HG02885 (cell line): Measurements from ENCODE around the gene NEUROG3.
"Not testable (repeated sequence)": the region's sequence is repeated elsewhere in the genome, so short reads cannot be mapped to it uniquely, and the experiment has no call there.

Experiments
- ATAC-seq: cut with Tn5 transposase; IDR thresholded peaks from one replicate; pipeline ENCODE4 v1.9.1; 2021; ENCODE audit warnings: mild to moderate bottlenecking; ENCODE audit not compliant: unreplicated experiment, poor library complexity

NEUROG3 gene

DNA sequence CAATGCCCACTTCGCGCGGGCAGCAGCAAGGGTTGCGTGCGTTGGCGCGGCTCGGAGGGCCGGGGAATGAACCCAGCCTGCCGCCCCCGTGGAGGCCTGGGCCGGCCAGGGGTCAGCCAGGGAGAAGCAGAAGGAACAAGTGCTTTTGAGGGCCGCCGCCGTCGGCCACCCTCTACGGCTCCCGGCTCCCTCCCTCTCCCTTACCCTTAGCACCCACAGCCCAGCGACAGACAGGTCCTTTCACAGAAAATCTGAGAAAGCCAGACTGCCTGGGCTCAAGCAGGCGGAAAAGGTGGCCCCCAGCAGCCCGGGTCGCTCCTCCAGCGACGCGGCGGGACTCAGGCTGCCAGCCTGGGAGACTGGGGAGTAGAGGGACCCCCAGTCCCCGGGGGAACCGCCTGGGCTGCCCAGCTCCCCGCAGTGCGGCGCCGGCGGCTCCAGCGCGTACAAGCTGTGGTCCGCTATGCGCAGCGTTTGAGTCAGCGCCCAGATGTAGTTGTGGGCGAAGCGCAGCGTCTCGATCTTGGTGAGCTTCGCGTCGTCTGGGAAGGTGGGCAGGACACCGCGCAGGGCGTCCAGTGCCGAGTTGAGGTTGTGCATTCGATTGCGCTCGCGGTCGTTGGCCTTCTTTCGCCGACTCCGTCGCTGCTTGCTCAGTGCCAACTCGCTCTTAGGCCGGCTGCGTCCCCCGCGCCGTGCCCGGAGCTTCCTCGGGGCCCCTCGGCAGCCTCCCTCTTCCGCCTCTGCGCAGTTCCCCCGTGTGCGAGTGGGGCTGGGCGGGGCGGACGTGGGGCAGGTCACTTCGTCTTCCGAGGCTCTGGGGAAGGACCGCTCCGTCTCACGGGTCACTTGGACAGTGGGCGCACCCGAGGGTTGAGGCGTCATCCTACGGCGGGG lies 815 bp downstream of the NEUROG3 start:
- ATAC-seq = no peak

GRCh38 chr10:69571618-69572158 lies 1.5 kb downstream of the NEUROG3 start:
- ATAC-seq = no peak

DNA sequence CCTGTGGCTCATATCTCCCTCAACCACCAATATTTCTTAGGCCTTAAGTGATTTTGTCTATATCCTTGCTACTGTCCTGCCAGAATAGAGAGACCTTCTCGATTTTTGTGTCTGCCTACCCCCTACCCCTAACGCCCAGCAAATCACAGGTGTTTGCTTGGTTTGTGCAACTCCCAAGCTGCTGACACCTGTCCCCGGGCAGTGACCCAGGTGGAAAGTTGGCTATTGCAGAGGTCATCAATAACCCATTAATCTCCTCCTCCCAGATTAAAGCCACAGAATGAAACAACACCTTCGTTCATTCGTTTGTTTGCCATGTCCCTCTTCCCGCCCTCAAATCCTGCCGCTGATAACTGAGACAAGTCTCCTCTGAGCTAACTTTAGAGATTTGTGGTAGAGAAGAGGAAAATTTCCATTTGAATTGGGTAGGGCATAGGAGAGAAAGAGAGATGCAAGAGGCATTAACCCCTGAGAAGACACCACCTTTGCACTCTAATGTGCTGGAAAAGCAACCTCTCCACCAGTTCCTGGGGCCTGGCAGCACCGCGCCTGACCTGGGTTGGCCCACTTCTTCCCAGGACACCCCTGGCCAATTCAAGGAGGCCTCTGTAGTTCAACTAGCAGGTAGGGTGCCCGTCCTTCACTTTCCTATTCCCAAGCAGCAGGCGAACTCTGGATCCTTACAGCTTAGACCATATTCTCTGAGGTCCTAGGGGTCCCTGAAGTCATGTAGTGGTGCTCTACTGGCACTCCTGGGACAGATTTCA lies 3.0 kb downstream of the NEUROG3 start:
- no peak for ATAC-seq

DNA sequence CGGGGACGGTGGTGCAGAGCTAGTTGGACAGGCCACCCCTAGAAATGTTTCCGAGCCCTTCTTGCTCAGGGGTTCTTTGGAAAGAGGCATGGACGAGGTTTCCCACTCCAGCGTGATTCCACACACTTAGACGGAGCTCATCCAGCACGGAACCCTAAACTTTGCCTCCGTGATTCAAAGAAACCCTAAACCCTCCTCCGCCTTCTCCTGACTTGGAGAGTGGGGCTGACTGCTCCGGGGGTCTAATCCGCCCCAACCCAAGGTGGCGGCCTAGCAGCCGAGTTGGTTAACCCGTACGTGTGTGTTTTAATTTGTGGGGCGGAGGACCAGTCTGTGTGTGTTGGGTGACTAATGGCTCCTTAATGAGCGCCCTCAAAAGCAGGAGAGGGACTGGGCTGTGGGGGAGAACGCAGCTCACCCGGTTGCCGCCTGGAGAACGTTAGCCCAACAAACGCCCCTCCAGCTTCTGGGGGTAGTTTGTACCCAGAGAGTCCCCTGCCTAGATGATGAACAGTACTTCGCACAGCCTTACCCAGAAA lies 3.8 kb downstream of the NEUROG3 start:
- ATAC-seq = no peak

DNA sequence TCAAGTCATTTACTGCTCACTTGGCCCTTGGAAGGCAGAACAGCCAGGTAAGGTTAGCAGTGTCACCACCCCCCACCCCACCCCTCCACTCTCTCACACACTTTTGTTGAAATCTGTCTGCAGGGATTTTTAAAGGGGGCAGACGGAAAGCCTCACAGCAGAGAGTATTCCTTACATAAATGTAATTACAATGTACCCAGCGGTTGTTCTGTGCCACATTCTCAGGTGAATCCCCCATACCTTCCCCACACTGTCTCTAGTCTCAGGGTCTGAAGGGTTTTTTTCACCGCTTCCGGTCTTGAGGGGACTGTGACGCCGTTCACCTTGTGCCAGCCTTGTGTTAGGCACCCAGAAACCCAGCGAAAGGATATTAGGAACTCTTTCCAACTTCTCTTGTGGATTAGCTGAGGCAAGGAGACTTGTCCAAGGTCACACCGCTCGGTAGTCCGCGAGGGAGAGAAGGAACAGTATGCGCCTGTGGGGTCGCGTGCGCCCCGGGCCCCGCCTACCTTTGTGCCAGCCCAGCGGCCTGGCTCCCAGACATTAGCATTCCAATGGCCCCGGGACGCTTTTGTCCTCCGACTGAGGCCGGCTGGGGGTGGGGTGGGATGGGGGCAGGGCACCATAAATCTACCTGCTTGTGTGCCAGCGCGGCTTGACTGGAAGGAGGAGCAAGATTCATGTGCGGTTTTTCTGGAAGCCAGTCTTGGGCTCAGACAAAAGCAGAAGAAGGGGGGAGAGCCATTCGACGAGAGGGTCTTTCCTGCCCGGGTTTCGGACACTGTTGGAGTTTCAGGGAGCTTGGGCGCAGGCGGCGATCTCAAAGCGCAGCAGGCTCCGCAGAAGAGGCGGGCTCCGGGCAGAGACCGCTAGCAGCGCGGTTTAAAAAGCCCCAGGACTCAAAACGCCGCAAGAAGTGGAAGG lies 4.5 kb downstream of the NEUROG3 start:
- no peak for ATAC-seq

DNA sequence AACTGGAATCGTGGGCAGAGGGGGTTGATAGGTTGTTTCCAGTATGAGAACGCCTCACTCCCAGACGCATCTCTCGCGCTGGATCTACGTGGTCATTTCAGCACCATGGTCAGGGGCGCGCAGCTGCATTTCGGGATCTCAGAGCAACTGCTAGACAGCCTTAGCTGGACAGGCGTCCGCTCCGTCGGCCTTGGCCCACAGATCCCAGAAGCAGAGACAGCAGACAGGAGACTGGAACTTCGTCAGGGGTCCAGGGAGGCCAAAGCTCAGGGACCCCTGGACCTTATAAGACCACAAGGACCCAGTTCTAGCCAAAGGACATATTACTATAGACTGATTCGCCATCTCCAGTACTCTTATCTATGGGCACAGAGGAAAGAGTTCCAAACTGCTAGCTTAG lies 5.3 kb downstream of the NEUROG3 start:
- ATAC-seq = no peak

DNA sequence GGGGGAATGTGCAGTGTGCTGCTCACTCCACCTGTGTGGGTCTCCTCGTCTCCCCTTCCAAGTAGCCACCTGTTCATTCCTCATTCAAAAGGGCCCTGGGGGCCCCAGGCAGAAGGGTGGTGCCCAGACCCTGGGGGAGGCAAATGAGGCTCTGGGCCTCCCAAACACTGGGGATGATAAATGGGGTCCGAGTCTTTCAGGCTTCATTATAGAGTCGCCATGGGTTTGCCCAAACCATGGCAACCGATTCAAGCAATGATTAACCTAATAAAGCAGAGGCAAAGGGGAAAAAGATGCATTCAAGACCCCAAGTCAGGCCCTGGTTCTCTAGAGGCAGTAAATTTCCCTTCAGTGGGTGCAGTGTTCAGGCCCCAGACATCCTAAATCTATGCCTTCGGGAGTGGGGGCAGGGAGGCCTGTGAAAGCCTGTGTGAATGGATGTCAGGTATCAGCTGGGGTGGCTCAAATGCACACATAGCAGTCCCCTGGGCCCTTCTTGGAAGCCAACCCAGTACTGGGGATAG lies 10.4 kb downstream of the NEUROG3 start:
- no peak for ATAC-seq

DNA sequence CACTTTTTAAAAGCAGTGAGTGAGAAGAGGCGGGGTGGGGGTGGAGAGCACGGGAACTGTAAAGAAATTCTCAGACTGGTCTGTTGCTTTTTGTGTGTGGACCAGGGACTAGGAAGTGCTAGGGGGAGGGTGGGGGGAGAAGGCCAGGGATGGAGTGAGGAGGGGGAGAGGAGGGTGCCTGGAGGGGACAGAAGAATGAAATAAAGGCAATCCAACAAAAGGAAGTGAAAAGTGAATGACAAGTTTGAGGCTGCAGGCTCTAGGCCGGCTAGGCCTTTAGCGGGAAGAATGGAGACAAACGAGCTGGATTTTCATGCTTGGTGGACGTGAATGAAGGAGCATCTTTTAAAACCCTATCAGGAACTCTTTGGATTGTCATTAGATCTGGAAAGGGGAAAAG lies 13.7 kb downstream of the NEUROG3 start:
- no peak for ATAC-seq

DNA sequence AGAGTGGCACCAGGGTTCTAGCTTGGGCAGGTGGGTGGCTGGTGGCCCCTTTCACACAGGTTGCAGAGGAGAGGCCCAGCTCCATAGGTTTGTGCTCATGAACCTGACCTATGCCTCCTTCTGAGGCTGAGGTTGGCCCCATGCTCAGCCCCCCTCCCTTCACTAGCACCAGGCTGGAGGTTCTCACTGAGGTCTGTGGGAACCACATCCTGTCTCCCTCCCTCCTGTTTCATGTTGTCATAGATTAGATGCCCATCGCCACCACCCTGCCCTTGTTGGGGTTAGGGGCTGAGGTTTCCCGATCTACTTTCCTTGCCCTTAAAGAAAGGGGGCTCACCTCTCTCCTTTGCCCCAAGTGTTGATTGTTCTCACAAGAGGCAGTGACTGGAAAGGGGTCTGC lies 14.7 kb downstream of the NEUROG3 start:
- ATAC-seq = no peak

GRCh38 chr10:69554611-69555010 lies 18.6 kb downstream of the NEUROG3 start:
- ATAC-seq = no peak

- no peak for ATAC-seq
These were observed 19.9 kb downstream of the NEUROG3 start for GRCh38 chr10:69553328-69553727.

GRCh38 chr10:69552268-69552667 lies 21.0 kb downstream of the NEUROG3 start:
- ATAC-seq = no peak

DNA sequence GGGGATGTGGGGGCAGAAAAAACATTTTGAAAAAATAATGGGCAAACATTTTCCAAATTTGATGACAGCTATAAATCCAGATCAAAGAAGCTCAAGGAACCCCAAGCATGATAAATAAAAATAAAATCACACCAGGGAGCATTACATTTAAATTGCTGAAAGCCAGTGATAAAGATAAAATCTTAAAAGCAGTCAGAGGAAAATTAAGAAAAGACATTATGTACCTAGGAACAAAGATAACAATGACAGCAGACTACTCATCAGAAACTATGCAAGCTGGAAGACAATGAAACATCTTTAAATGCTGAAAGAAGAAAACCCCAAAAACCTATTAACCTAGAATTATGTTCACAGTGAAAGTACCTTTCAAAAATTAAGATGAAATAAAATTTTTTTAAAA lies 23.3 kb downstream of the NEUROG3 start:
- no peak for ATAC-seq

- no peak for ATAC-seq
These were observed 31.8 kb downstream of the NEUROG3 start for GRCh38 chr10:69541463-69541862.

DNA sequence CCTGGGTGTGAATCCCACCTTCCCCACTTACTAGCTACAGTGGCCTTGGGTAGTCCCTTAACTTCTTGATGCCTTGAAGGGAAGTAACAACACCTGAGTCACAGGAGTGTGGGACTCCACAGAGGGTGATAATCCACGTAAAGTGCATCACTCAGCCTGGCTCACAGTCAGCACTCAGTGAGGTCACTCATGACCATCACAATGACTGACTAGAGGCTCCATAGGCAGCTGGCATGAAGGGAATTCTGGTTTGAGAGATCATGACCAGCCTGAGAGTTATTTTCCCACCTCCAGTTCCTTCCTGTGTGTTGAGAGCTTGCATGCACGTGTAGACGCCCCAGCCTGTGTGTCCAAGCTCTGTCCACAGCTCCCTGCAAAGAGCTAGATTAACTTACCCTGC lies 34.8 kb downstream of the NEUROG3 start:
- ATAC-seq = no peak

GRCh38 chr10:69537449-69537848 lies 35.8 kb downstream of the NEUROG3 start:
- no peak for ATAC-seq

DNA sequence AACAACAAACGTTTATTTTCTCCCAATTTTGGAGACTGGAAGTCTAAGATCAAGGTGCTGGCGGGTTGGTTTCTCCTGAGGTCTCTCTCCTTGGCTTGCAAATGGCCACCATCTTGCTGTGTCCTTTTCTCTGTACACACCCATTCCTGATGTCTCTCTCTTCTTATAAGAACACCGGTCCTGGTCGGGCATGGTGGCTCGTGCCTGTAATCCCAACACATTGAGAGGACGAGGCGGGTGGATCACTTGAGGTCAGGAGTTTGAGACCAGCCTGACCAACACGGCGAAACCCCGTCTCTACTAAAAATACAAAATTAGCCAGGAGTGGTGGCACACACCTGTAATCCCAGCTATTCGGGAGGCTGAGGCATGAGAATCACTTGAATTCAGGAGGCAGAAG lies 36.7 kb downstream of the NEUROG3 start:
- not testable (repeated sequence) for ATAC-seq

DNA sequence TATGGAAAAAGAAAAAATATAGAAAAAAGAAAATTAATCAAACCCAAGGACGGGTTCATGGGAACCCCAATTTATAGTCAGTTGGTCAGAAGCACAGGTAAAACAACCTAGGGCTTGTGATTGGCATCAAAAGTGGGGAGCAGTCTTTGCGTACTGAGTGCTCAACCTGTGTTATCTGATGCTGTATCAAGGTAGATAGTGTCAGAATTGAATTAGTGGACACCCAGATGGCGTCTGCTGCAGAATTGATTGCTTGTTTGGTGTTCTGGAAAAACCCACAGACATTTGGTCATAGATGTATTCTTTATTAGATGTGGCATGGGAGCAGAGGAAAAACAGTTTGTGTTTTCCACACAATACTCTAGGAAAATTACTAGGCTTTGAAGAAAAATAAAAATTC lies 39.6 kb downstream of the NEUROG3 start:
- no peak for ATAC-seq

DNA sequence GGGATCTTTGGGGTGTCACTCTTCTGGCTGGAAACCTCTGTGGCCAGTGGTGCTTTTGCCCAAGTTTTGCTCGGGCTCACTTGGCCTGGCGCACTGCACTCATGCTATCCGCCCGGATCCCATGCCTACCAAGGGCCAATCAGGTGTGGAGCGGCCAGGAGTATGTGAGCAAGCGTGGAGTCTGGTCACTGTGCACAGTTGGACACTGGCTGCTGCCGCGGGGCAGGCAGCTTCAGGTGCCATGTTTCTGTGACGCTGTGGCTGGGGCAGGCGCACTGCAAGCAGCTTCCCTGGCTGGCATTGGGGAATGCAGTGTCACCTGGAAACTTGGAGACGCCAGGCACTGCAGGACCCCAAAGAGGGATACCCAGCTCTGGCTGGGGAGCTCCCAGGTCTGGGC lies 45.3 kb downstream of the NEUROG3 start:
- no peak for ATAC-seq
